Fibroblast of pulmonary artery (primary cell): ENCODE results near the gene SLC25A38.

Source experiments
- DNase-seq: peaks from one replicate; pipeline ENCODE4 v3.0.0-alpha.2; 2010; ENCODE audit warnings: low read depth
- H3K4me3 ChIP-seq: replicated peaks from 2 replicates; pipeline ENCODE4 v1.5.1; 2011; ENCODE audit warnings: low read depth, mild to moderate bottlenecking, control low read depth, low read length, moderate library complexity
- TF ChIP-seq, protein P1 (sequence below): IDR thresholded peaks from 2 replicates; pipeline ENCODE4 v1.5.1; 2011; ENCODE audit warnings: mild to moderate bottlenecking, control low read depth, low read length, inconsistent platforms; ENCODE audit errors: missing control alignments

Gene SLC25A38

DNA sequence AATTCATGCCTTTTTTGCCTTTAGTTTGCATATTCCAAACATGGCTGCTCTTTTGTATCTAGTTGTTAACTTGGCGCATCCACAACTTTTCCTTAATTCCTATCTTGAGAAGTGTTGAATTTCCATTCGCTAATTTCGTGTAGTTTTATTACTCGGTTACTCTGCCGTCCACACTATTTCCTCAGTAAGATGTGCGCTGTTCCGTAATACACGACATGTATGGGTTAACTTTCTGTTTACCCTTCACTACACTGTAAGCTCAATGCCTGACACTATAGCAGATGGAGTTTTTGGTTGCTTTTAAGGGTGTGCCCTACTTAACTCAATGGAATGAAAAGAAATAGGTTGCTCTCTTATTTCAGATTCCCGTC, 24.1 kb downstream of the SLC25A38 start:
- DNase-seq: no peak
- TF ChIP-seq, protein P1, sequence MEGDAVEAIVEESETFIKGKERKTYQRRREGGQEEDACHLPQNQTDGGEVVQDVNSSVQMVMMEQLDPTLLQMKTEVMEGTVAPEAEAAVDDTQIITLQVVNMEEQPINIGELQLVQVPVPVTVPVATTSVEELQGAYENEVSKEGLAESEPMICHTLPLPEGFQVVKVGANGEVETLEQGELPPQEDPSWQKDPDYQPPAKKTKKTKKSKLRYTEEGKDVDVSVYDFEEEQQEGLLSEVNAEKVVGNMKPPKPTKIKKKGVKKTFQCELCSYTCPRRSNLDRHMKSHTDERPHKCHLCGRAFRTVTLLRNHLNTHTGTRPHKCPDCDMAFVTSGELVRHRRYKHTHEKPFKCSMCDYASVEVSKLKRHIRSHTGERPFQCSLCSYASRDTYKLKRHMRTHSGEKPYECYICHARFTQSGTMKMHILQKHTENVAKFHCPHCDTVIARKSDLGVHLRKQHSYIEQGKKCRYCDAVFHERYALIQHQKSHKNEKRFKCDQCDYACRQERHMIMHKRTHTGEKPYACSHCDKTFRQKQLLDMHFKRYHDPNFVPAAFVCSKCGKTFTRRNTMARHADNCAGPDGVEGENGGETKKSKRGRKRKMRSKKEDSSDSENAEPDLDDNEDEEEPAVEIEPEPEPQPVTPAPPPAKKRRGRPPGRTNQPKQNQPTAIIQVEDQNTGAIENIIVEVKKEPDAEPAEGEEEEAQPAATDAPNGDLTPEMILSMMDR: no peak
- peak overlapping the region; percentile 78 for H3K4me3 ChIP-seq

DNA sequence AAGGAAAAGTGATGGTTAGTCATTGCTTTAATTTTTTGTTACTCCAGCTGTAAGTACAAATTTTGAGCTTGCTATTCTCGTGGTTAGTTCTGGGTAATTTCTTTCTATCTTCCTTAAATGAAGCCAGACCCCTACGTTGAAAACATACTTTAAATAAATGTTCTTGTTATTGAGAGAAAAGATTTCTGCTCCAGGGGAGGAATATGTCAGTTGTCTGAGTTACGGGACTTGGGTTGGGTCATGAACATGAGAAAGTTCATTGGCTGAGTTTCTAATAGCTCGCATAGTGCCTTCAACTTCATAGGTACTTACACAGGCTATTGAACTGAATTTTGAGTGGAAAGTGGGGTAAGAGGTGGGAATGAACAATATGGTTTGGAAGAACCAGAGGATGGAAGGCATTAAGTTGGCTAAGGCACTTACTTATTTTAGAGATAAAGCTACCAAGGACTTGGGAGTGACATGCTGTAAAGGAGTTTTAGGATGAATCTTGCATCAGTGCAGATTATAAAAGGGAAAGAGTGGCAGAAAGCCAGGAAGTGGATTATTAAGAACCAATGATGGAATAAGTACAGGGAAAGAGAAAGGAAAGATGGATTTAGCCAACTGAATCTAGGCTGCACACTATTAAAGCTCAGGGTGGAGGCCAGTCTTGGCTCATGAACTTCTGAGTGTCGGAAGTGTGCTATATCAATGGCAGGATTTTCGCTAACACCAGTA, 24.8 kb downstream of the SLC25A38 start:
- peak; percentile 50 for DNase-seq
- TF ChIP-seq, protein P1: no peak
- peak overlapping the region; percentile 78 for H3K4me3 ChIP-seq

DNA sequence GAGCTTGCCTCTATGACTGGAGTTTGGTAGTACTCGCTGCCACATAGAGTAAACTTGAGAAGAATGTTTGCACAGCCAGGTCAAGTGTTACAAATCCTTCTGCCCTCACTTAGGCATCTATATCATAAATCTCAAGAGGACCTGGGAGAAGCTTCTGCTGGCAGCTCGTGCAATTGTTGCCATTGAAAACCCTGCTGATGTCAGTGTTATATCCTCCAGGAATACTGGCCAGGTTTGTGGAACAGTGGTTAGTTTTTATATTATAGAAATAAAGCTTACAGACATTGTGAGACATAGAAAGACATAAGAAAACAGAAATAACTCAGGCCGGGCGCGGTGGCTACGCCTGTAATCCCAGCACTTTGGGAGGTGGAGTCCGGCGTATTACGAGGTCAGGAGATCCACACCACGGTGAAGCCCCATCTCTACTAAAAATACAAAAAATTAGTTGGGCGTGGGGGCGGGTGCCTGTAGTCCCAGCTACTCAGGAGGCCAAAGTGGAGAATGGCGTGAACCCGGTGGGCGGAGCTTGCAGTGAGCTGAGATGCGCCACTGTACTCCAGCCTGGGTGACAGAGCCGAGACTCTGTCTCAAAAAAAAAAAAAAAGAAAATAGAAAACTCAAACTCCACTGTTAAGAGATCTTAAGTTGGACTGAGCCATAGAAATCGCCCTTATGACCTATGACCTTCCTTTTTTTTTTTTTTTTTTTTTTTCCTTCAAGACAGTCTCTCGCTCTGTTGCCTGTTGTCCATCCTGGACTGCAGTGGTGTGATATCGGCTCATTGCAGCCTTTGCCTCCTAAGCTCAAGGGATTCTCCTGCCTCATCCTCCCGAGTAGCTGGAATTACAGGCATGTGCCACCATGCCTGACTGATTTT, 25.6 kb downstream of the SLC25A38 start:
- TF ChIP-seq, protein P1: no peak
- peak overlapping the region; percentile 78 for H3K4me3 ChIP-seq
- no peak for DNase-seq

DNA sequence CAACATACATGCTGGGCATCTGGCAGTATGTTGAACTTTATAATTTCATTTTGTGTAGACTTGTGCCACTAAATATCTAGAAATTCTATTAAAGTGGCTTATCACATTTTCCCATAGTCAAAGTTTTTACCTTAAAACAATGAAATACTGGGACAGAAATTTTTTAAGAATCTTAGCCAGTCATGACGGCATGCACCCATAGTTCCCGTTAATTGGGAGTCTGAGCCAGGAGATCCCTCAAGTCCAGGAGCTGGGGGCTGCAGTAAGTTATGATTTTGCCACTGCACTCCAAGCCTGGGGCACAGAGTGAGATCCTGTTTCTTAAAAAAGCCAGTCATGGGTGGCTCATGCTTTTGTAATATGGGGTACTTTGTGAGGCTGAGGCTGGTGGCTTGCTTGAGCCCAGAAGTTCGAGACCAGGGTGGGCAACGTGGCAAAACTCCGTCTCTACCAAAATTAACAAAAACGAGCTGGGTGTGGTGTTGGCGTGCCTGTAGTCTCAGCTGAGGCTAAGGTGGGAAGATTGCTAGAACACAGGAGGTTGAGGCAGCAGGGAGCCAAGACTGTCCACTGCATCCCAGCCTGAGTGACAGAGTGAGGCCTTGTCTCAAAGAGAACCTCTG, 26.5 kb downstream of the SLC25A38 start:
- H3K4me3 ChIP-seq: no peak overlapping the region
- no peak for DNase-seq
- TF ChIP-seq, protein P1: no peak

DNA sequence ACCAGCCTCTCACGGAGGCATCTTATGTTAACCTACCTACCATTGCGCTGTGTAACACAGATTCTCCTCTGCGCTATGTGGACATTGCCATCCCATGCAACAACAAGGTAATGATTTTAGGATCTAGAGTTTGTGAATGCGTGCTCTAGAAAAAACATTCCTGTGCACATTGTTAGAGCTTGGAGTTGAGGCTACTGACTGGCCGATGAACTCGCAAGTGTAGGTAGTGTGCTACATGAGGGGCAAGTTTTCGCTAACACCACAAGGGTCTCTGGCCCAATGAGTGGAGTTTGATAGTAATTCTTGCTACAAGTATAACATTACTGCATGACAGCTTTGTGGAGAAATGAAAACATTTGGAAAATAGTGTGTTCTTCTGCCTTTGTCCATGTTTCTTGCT, 27.7 kb downstream of the SLC25A38 start:
- TF ChIP-seq, protein P1: no peak

DNA sequence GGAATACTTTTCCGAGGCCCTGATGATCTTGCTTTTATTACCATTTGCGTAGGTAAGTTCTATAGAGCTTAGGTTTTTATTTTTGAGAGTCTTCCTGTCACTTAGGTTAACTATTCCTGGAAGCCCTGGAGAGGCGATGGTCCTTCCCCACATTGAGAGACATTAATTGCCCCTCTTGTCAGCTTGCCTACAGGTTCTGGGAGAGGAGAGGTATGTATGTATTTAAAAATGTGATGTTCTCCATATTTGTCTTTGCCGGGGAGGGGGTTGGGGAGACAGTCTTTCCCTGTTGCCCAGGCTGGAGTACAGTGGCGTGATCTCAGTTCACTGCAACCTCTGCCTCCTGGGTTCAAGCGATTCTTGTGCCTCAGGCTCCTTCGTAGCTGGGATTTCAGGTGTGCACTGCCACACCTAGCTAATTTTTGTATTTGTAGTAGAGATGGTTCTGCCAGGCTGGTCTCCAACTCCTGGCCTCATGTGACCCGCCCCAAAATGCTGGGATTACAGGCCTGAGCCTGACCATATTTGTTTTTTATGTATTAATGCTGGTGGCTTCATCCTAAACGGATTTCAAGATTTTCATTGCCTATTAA, 29.6 kb downstream of the SLC25A38 start:
- TF ChIP-seq, protein P1: no peak
- DNase-seq: no peak

More for the DNA sequence above, 27.7 kb downstream of the SLC25A38 start:
- DNase-seq: no peak
- H3K4me3 ChIP-seq: no peak overlapping the region

More for the DNA sequence above, 29.6 kb downstream of the SLC25A38 start:
- no peak overlapping the region for H3K4me3 ChIP-seq
